T-cell (primary cell): ENCODE results near the gene CTRB1. TPM values are rescaled to one million over a fixed set of nuclear protein-coding genes. Genes with fewer than 3 reads are reported as not detected.
"Not testable (repeated sequence)": the region's sequence is repeated elsewhere in the genome, so short reads cannot be mapped to it uniquely, and the experiment has no call there.

Experiments used
- ATAC-seq, 4 experiments: fragments of 200-7000 bp in 3 of 4; fragments of 150-1000 bp in 1 of 4; cut with Tn5 transposase; replicated peaks in 1 of 4; 1 replicate in 3 of 4; 2 replicates in 1 of 4; pipeline ENCODE4 v1.10.0; 2021; ENCODE audit warnings: moderate library complexity in 3 of 4, mild to moderate bottlenecking in 2 of 4, moderate number of reproducible peaks in 1 of 4
- CTCF ChIA-PET, 2 donors: fragments of 300-600 bp; sonication (Branson Sonifier 250); formaldehyde crosslinking; loops; one replicate each; lab custom pipeline; 2022; ENCODE audit warnings: antibody characterized with exemption in 2 of 2; lab: Charles Lee
- POLR2A ChIA-PET, 2 donors: fragments of 300-600 bp; sonication (Branson Sonifier 250); formaldehyde crosslinking; loops; one replicate each; lab custom pipeline; 2022; ENCODE audit warnings: antibody characterized with exemption in 2 of 2; lab: Charles Lee
- DNase-seq, 35 experiments: peaks; one replicate each; pipeline versions ENCODE4 v3.0.0 to v3.0.0-alpha.2; 2013 to 2023
- H3K27ac ChIP-seq: one replicate; pipeline ENCODE4 v1.5.1; 2013; ENCODE audit warnings: low read length
- H3K27me3 ChIP-seq, 2 experiments: replicated peaks in 1 of 2; 1 replicate in 1 of 2; 2 replicates in 1 of 2; pipeline versions ENCODE4 v1.6.1 to v1.7.0; 2013; ENCODE audit warnings: low read length in 1 of 2, mixed read lengths in 1 of 2; ENCODE audit not compliant: control insufficient read depth in 2 of 2, insufficient read depth in 2 of 2; ENCODE audit errors: extremely low read depth in 1 of 2
- H3K36me3 ChIP-seq, 2 donors: 1 replicate in 1 of 2; 2 replicates in 1 of 2; pipeline versions ENCODE4 v1.6.1 to v1.7.0; 2013; ENCODE audit warnings: low read length in 1 of 2; ENCODE audit not compliant: control insufficient read depth in 2 of 2, insufficient read depth in 1 of 2; ENCODE audit errors: extremely low read depth in 1 of 2
- H3K4me1 ChIP-seq, 2 experiments: 1 replicate in 1 of 2; 2 replicates in 1 of 2; pipeline versions ENCODE4 v1.6.1 to v1.7.0; 2013; ENCODE audit warnings: low read length in 2 of 2, mixed read lengths in 1 of 2; ENCODE audit not compliant: insufficient read depth in 2 of 2, control insufficient read depth in 1 of 2; ENCODE audit errors: extremely low read depth in 1 of 2
- H3K4me3 ChIP-seq, 2 donors: 1 replicate in 1 of 2; 2 replicates in 1 of 2; pipeline versions ENCODE4 v1.5.1 to v1.7.0; 2013; ENCODE audit warnings: mild to moderate bottlenecking in 2 of 2, low read length in 1 of 2, moderate library complexity in 1 of 2; ENCODE audit not compliant: control insufficient read depth in 1 of 2; ENCODE audit errors: extremely low read depth in 1 of 2
- H3K9me3 ChIP-seq: 2 replicates; pipeline ENCODE4 v1.7.0; 2013
- H3K27ac Mint-ChIP-seq, 2 donors: one replicate each; pipeline ENCODE4 v1.8.0; 2020 to 2021; ENCODE audit warnings: mild to moderate bottlenecking in 2 of 2, mixed read lengths in 2 of 2
- H3K27me3 Mint-ChIP-seq, 2 donors: one replicate each; pipeline ENCODE4 v1.8.0; 2021 to 2022; ENCODE audit warnings: mixed read lengths in 2 of 2
- H3K36me3 Mint-ChIP-seq: one replicate; pipeline ENCODE4 v1.8.0; 2021; ENCODE audit warnings: mixed read lengths
- H3K4me1 Mint-ChIP-seq, 3 donors: one replicate each; pipeline ENCODE4 v1.8.0; 2020 to 2022; ENCODE audit warnings: mixed read lengths in 3 of 3, mild to moderate bottlenecking in 1 of 3
- H3K4me3 Mint-ChIP-seq, 3 donors: one replicate each; pipeline ENCODE4 v1.8.0; 2020 to 2022; ENCODE audit warnings: mild to moderate bottlenecking in 3 of 3, mixed read lengths in 3 of 3, moderate library complexity in 3 of 3
- H3K9me3 Mint-ChIP-seq, 3 donors: one replicate each; pipeline ENCODE4 v1.8.0; 2020 to 2022; ENCODE audit warnings: mixed read lengths in 3 of 3
- WGBS: methylation state at CpG from one replicate; pipeline ENCODE4 v1.1.5; 2013; ENCODE audit warnings: missing lambda C conversion rate; ENCODE audit not compliant: insufficient coverage; 5-methylcytosine and 5-hydroxymethylcytosine counted together
- total RNA-seq, 35 experiments: library from RNA in 6 of 35; stranded (reverse) in 6 of 35; fragments of 120-200 nt in 1 of 35; gene quantifications; one replicate each; pipeline versions ENCODE4 v1.2.1 to v1.2.4 and lab custom pipeline; 2013 to 2026

Gene CTRB1
- total RNA-seq, 5 donors from 2014 or later (not counting 1 experiment from before 2014, with no cell fraction given): 6.1 to 8.3 (median 7.9) TPM; not detected in 2

GRCh38 chr16:75264999-75265910, 46.5 kb downstream of the CTRB1 start:
- POLR2A ChIA-PET: no interaction called here
- no peak for ATAC-seq
- Histone ChIP-seq H3K27ac (no peak overlapping the region), H3K36me3 (no peaks in the 10 kb centered on the region), H3K4me1 (peaks cover 0 to 18% of the 10 kb centered on the region in 2 experiments), H3K27me3 (peaks cover 0 to 75% of the 10 kb centered on the region in 2 experiments), H3K9me3 (no peaks in the 10 kb centered on the region), H3K4me3 (peak overlapping the region; percentile 43 to 60)
- 9% methylated on average over 71 of the region's 74 CpGs for WGBS
- peak overlapping the region; percentile 59 to 77 (median 64) for H3K4me3 Mint-ChIP-seq
- H3K27ac Mint-ChIP-seq: no peak overlapping the region
- no peaks in the 10 kb centered on the region for H3K36me3 Mint-ChIP-seq
- H3K4me1 Mint-ChIP-seq: peaks cover 5 to 14% (median 8%) of the 10 kb centered on the region in 3 donors
- no peak for DNase-seq
- H3K27me3 Mint-ChIP-seq: peaks cover 30 to 48% of the 10 kb centered on the region in 2 donors
- CTCF ChIA-PET: no interaction called here
- no peaks in the 10 kb centered on the region for H3K9me3 Mint-ChIP-seq

GRCh38 chr16:75265911-75266701, 47.3 kb downstream of the CTRB1 start:
- Mint-ChIP-seq H3K4me3 (peak overlapping the region; percentile 76 to 77 (median 77)), H3K36me3 (no peaks in the 10 kb centered on the region), H3K27me3 (peaks cover 32 to 49% of the 10 kb centered on the region in 2 donors), H3K9me3 (no peaks in the 10 kb centered on the region), H3K4me1 (peaks cover 5 to 14% (median 8%) of the 10 kb centered on the region in 3 donors), H3K27ac (peak overlapping the region; percentile 39 to 62)
- Histone ChIP-seq H3K4me1 (peaks cover 0 to 18% of the 10 kb centered on the region in 2 experiments), H3K27me3 (peaks cover 0 to 73% of the 10 kb centered on the region in 2 experiments), H3K27ac (no peak overlapping the region), H3K4me3 (peak overlapping the region; percentile 30 to 60), H3K36me3 (no peaks in the 10 kb centered on the region), H3K9me3 (no peaks in the 10 kb centered on the region)
- DNase-seq: peak in 1 of 35 experiments; percentile 17
- ATAC-seq: peak in 2 of 4 experiments; percentile 15 to 17
- ChIA-PET POLR2A (no interaction called here), CTCF (no interaction called here)
- 15% methylated on average over 62 of the region's 62 CpGs for WGBS

GRCh38 chr16:75266738-75267630, 48.2 kb downstream of the CTRB1 start:
- CTCF ChIA-PET: no interaction called here
- ATAC-seq (no peak), DNase-seq (no peak)
- Mint-ChIP-seq H3K36me3 (no peaks in the 10 kb centered on the region), H3K4me1 (peaks cover 5 to 14% (median 8%) of the 10 kb centered on the region in 3 donors), H3K9me3 (no peaks in the 10 kb centered on the region), H3K4me3 (peak overlapping the region; percentile 76 to 77 (median 77)), H3K27me3 (peaks cover 30 to 47% of the 10 kb centered on the region in 2 donors), H3K27ac (no peak overlapping the region)
- H3K4me3 ChIP-seq: no peak overlapping the region
- no peaks in the 10 kb centered on the region for H3K36me3 ChIP-seq
- peaks cover 0 to 72% of the 10 kb centered on the region in 2 experiments for H3K27me3 ChIP-seq
- H3K27ac ChIP-seq: no peak overlapping the region
- WGBS: 94% methylated on average over 10 of the region's 27 CpGs
- peaks cover 0 to 19% of the 10 kb centered on the region in 2 experiments for H3K4me1 ChIP-seq
- POLR2A ChIA-PET: no interaction called here
- no peaks in the 10 kb centered on the region for H3K9me3 ChIP-seq

- DNase-seq (no peak), ATAC-seq (no peak)
- Mint-ChIP-seq H3K4me3 (no peak overlapping the region), H3K4me1 (peaks cover 5 to 14% (median 8%) of the 10 kb centered on the region in 3 donors), H3K27ac (no peak overlapping the region), H3K27me3 (peaks cover 26 to 43% of the 10 kb centered on the region in 2 donors), H3K36me3 (no peaks in the 10 kb centered on the region), H3K9me3 (no peaks in the 10 kb centered on the region)
- H3K4me3 ChIP-seq: no peak overlapping the region
- H3K27ac ChIP-seq: no peak overlapping the region
- no peaks in the 10 kb centered on the region for H3K36me3 ChIP-seq
- CTCF ChIA-PET: no interaction called here
- peaks cover 0 to 22% of the 10 kb centered on the region in 2 experiments for H3K4me1 ChIP-seq
- peaks cover 0 to 72% of the 10 kb centered on the region in 2 experiments for H3K27me3 ChIP-seq
- POLR2A ChIA-PET: no interaction called here
- WGBS: 79% methylated on average over 2 of the region's 10 CpGs
- no peaks in the 10 kb centered on the region for H3K9me3 ChIP-seq
Observed at GRCh38 chr16:75267631-75268264, 49.0 kb downstream of the CTRB1 start.

- 92% methylated on average over 4 of the region's 9 CpGs for WGBS
- DNase-seq, H3K4me3 Mint-ChIP-seq, H3K9me3 ChIP-seq, H3K27ac Mint-ChIP-seq, H3K4me1 Mint-ChIP-seq, CTCF ChIA-PET, ATAC-seq, H3K36me3 ChIP-seq, H3K4me3 ChIP-seq, H3K27ac ChIP-seq, H3K9me3 Mint-ChIP-seq, POLR2A ChIA-PET, H3K36me3 Mint-ChIP-seq: not testable (repeated sequence)
- peaks cover 0 to 65% of the 10 kb centered on the region in 2 experiments for H3K27me3 ChIP-seq
- H3K27me3 Mint-ChIP-seq: peaks cover 19 to 32% of the 10 kb centered on the region in 2 donors
- H3K4me1 ChIP-seq: peaks cover 0 to 22% of the 10 kb centered on the region in 2 experiments
Observed at GRCh38 chr16:75269358-75269757, 50.6 kb downstream of the CTRB1 start.
